Psoas muscle (tissue), 8 donors: ENCODE results near the gene SF3A1. TPM values are rescaled to one million over a fixed set of nuclear protein-coding genes. Genes with fewer than 3 reads are reported as not detected.

ENCODE experiments used
- ATAC-seq, 4 donors: fragments of 200-7000 bp; cut with Tn5 transposase; one replicate each; pipeline ENCODE4 v1.9.1; 2020; ENCODE audit warnings: moderate library complexity in 3 of 4, mild to moderate bottlenecking in 2 of 4
- DNase-seq, 2 donors: peaks; one replicate each; pipeline ENCODE4 v3.0.0-alpha.2; 2020
- H3K27ac ChIP-seq: fragments of 200-600 bp; one replicate; pipeline ENCODE4 v1.8.0; 2022
- H3K27me3 ChIP-seq, 3 donors: fragments of 200-600 bp in 1 of 3; one replicate each; pipeline versions ENCODE4 v1.6.1 to v1.8.0; 2013 to 2022; ENCODE audit warnings: low read length in 2 of 3, mild to moderate bottlenecking in 2 of 3, moderate library complexity in 1 of 3; ENCODE audit not compliant: insufficient read depth in 3 of 3
- H3K36me3 ChIP-seq, 2 donors: fragments of 200-600 bp in 1 of 2; one replicate each; pipeline versions ENCODE4 v1.6.1 to v1.8.0; 2013 to 2022; ENCODE audit warnings: low read depth in 1 of 2, mild to moderate bottlenecking in 1 of 2, moderate library complexity in 1 of 2; ENCODE audit not compliant: insufficient read depth in 1 of 2
- H3K4me1 ChIP-seq: fragments of 200-600 bp; one replicate; pipeline ENCODE4 v1.8.0; 2022
- H3K4me3 ChIP-seq: fragments of 200-600 bp; one replicate; pipeline ENCODE4 v1.8.0; 2022; ENCODE audit warnings: mild to moderate bottlenecking
- H3K9me3 ChIP-seq: fragments of 200-600 bp; one replicate; pipeline ENCODE4 v1.8.0; 2022
- WGBS, 3 donors: extraction: QIAGEN DNeasy Blood & Tissue Kit; methylation state at CpG; one replicate each; pipeline versions ENCODE4 v1.1.6 to v1.1.7; 2013; 5-methylcytosine and 5-hydroxymethylcytosine counted together
- intact Hi-C, 2 donors: fragments of 100-400 bp; cut with DNase I; formaldehyde crosslinking; loops; one replicate each; pipeline versions ENCODE4 v1.11.0 to v1.14.2; 2022
- polyA plus RNA-seq, 3 donors: library from polyadenylated mRNA; stranded (reverse); fragments of 200-250 nt; gene quantifications; one replicate each; pipeline ENCODE4 v1.2.3, GENCODE V29; 2013
- total RNA-seq, 4 donors: library from RNA; stranded (reverse); fragmentation: NEBNext Ultra II Directional in 2 of 4; extraction: Animal tissue kit (Norgen Biotek cat#: 25700) in 2 of 4; gene quantifications; one replicate each; pipeline versions ENCODE4 v1.2.1 to v1.2.4, GENCODE V29; 2021 to 2023
- TF ChIP-seq, protein P1 (sequence below): fragments of 200-600 bp; IDR thresholded peaks from one replicate; pipeline ENCODE4 v1.8.0; 2022; ENCODE audit warnings: antibody characterized with exemption
- donor health status: healthy with polysubstance abuse.
- donor health status: DM: no; HTN: no; CAD: no; lungs with moderate emphysema.
- donor health status: Bipolar disorder and iron deficiency.
- donor health status: healthy.
- donor health status: DM: yes; HTN: yes; CAD: no.
- donor health status: DM: no; HTN: no; CAD: no.
- donor health status: DM: no; HTN: no; CAD: no.
- donor health status: DM: yes; HTN: yes; CAD: no.

The SF3A1 gene
- total and polyA plus RNA-seq, 7 donors, result 21.6 to 146 (median 107) TPM

DNA sequence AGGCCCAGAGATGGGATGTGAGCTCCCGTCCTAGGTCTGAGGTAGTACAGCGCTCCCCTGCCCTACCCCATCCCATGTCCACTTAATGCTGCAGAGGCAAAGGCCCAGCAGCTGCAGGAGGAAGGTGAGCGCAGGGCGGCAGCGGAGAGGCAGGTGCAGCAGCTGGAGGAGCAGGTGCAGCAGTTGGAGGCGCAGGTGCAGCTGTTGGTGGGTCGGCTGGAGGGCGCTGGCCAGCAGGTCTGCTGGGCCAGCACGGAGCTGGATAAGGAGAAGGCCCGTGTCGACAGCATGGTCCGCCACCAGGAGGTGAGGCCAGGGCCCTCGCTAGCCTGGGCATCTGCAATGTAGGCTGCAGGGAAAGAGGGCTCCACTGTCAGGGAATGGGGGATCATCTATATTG is 15.3 kb upstream of the SF3A1 start:
- H3K27ac ChIP-seq, result no peak overlapping the region
- DNase-seq (no peak), ATAC-seq (no peak)
- H3K36me3 ChIP-seq, result peaks cover 0 to 1% of the 10 kb centered on the region in 2 donors
- intact Hi-C loops, result no loop called here
- 74 to 79% (median 77%) methylated on average over 13 of the region's 13 CpGs for WGBS, 3 donors
- H3K4me3 ChIP-seq, result no peak overlapping the region
- TF ChIP-seq, protein P1, sequence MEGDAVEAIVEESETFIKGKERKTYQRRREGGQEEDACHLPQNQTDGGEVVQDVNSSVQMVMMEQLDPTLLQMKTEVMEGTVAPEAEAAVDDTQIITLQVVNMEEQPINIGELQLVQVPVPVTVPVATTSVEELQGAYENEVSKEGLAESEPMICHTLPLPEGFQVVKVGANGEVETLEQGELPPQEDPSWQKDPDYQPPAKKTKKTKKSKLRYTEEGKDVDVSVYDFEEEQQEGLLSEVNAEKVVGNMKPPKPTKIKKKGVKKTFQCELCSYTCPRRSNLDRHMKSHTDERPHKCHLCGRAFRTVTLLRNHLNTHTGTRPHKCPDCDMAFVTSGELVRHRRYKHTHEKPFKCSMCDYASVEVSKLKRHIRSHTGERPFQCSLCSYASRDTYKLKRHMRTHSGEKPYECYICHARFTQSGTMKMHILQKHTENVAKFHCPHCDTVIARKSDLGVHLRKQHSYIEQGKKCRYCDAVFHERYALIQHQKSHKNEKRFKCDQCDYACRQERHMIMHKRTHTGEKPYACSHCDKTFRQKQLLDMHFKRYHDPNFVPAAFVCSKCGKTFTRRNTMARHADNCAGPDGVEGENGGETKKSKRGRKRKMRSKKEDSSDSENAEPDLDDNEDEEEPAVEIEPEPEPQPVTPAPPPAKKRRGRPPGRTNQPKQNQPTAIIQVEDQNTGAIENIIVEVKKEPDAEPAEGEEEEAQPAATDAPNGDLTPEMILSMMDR, result no peak
- no peaks in the 10 kb centered on the region for H3K4me1 ChIP-seq
- no peaks in the 10 kb centered on the region for H3K27me3 ChIP-seq
- H3K9me3 ChIP-seq, result no peaks in the 10 kb centered on the region

DNA sequence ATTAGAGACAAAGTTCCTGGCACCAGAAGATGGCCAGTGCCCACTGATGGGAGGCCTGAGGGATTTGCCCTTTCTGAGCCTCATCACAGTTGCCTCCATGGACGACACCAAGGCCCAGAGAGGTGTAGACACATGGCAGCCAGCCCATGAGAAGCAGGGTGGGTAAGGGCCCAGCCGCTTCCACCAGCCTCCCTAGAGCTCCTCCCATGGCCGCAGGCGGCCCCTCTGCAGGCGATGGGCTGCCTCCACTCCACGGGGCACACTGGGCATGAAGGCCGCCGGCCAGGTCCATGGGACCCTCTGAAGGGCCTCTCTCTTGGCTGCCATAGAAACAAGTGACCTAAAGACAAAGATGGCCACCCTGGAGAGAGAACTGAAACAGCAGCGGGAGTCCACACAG is 14.6 kb upstream of the SF3A1 start:
- ATAC-seq, result no peak
- no peak overlapping the region for H3K4me3 ChIP-seq
- H3K4me1 ChIP-seq, result no peaks in the 10 kb centered on the region
- intact Hi-C loops, result no loop called here
- no peak overlapping the region for H3K27ac ChIP-seq
- TF ChIP-seq, protein P1, result no peak
- H3K27me3 ChIP-seq, result no peaks in the 10 kb centered on the region
- whole genome bisulfite sequencing, 3 donors, result 88 to 96% (median 92%) methylated on average over 9 of the region's 9 CpGs
- no peak for DNase-seq
- peaks cover 0 to under 1% of the 10 kb centered on the region in 2 donors for H3K36me3 ChIP-seq
- H3K9me3 ChIP-seq, result no peaks in the 10 kb centered on the region

DNA sequence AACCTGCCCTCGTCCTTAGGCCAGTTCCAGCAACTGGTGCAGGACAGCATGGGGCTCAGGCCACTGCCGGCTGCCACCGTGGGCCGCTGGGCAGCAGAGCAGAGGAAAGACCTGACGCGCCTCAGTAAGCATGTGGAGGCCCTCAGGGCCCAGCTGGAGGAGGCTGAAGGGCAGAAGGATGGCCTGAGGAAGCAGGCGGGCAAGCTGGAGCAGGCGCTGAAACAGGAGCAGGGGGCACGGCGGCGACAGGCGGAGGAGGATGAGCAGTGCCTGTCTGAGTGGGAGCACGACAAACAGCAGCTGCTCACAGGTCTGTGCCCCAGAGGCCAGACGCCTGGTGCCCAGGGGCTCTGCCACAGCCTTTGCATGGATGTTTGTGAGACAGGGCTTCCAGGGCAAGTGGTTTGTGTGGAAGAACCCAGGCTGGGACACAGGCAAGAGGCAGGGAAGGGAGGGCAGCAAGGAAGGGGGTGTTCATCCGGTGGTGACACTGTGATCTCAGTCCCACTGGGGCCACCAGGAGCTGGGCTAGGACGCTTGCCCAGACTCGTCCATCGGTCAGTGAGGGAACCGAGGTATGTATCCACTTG is 14.0 kb upstream of the SF3A1 start:
- 58 to 65% (median 62%) methylated on average over 19 of the region's 19 CpGs for WGBS, 3 donors
- no peak for DNase-seq

DNA sequence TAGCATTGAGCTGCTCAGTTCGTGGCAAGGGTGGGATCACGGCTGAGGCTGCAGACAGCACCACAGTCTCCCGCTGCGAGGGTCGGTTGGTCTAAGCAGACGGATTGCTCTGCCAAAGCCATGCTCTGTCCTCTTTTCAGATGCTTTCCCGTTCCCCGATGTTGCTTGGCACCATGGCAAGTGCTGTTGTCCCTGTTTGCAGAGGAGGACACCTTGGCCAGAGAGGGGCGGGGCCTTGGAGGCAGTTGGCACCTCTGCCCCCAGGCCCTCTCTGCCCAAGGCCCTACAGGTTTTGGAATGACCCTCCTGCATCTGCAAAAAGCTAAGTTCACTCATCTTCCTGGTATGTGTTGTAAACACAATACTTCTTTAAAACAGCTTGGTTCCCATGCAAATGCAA is 11.7 kb upstream of the SF3A1 start:
- WGBS, 3 donors, result 84 to 91% (median 88%) methylated on average over 9 of the region's 9 CpGs
- H3K27me3 ChIP-seq, result no peaks in the 10 kb centered on the region
- intact Hi-C loops, result no loop called here
- H3K36me3 ChIP-seq, result peaks cover 0 to 3% of the 10 kb centered on the region in 2 donors
- H3K9me3 ChIP-seq, result no peaks in the 10 kb centered on the region
- TF ChIP-seq, protein P1, result no peak
- H3K4me1 ChIP-seq, result no peaks in the 10 kb centered on the region
- DNase-seq (no peak), ATAC-seq (no peak)
- H3K4me3 ChIP-seq, result no peak overlapping the region
- H3K27ac ChIP-seq, result no peak overlapping the region

More for the DNA sequence above, 14.0 kb upstream of the SF3A1 start:
- Histone ChIP-seq H3K4me3 (no peak overlapping the region), H3K27me3 (no peaks in the 10 kb centered on the region), H3K9me3 (no peaks in the 10 kb centered on the region), H3K36me3 (peaks cover 0 to 3% of the 10 kb centered on the region in 2 donors), H3K4me1 (no peaks in the 10 kb centered on the region), H3K27ac (no peak overlapping the region)
- ATAC-seq, result no peak
- TF ChIP-seq, protein P1, result no peak
- intact Hi-C loops, result no loop called here

DNA sequence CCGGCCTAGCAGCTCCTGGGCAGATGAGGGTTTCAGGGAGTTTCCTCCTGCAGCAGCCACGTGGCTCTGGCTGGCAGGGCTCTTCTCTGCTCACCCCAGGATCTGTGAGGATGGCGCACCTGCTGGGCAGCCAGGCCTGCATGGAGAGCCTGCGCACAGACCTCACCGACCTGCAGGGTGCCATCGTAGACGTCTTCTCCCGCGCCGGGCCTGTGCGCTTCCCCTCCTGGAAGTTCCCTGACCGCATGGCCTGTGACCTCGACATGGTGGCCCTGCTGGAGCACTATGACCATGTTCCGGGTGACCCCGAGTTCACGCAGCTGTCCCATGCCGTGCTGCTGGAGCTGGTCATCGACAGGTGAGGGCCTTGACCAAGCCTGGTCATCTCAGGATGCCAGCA is 9.2 kb upstream of the SF3A1 start:
- ATAC-seq (no peak), DNase-seq (no peak)
- Histone ChIP-seq H3K27me3 (no peaks in the 10 kb centered on the region), H3K36me3 (peaks cover 0 to 3% of the 10 kb centered on the region in 2 donors), H3K4me1 (no peaks in the 10 kb centered on the region), H3K27ac (no peak overlapping the region), H3K9me3 (no peaks in the 10 kb centered on the region), H3K4me3 (no peak overlapping the region)
- intact Hi-C loops, result no loop called here
- TF ChIP-seq, protein P1, result no peak
- WGBS, 3 donors, result 91 to 92% (median 92%) methylated on average over 15 to 18 of the region's 18 CpGs
